Testis (tissue), 3 donors: ENCODE results near the gene CIB1. TPM values are rescaled to one million over a fixed set of nuclear protein-coding genes. Genes with fewer than 3 reads are reported as not detected.
A peak's percentile ranks its signal among the peaks of the same experiment; 100 is the strongest.

Experiments
- DNase-seq: peaks from one replicate; pipeline ENCODE4 v3.0.0-alpha.2; 2019
- H3K27ac ChIP-seq, 2 donors: fragments of 200-600 bp; sonication (generic); one replicate each; pipeline ENCODE4 v1.5.1; 2019
- H3K27me3 ChIP-seq: fragments of 200-600 bp; sonication (generic); one replicate; pipeline ENCODE4 v1.5.1; 2019
- H3K36me3 ChIP-seq: fragments of 200-600 bp; sonication (generic); one replicate; pipeline ENCODE4 v1.5.1; 2017; ENCODE audit warnings: low read depth; ENCODE audit errors: missing control alignments
- H3K4me1 ChIP-seq: fragments of 200-600 bp; sonication (generic); one replicate; pipeline ENCODE4 v1.5.1; 2019
- H3K4me3 ChIP-seq, 2 donors: fragments of 200-600 bp; sonication (generic); one replicate each; pipeline ENCODE4 v1.5.1; 2017 to 2019
- H3K9me3 ChIP-seq: fragments of 200-600 bp; sonication (generic); one replicate; pipeline ENCODE4 v1.5.1; 2017
- CTCF ChIP-seq, 3 experiments: fragments of 450-650 bp in 2 of 3; fragments of 200-600 bp in 1 of 3; sonication (generic) in 1 of 3; IDR thresholded peaks; one replicate each; pipeline ENCODE4 v1.5.1; 2016 to 2019; ENCODE audit warnings: antibody characterized with exemption in 3 of 3, mild to moderate bottlenecking in 2 of 3, moderate library complexity in 1 of 3
- POLR2A ChIP-seq: fragments of 450-650 bp; IDR thresholded peaks from one replicate; pipeline ENCODE4 v1.6.1; 2017; ENCODE audit warnings: antibody characterized with exemption, mild to moderate bottlenecking, moderate library complexity
- WGBS, 2 donors: methylation state at CpG; one replicate each; pipeline ENCODE4 v1.1.5; 2018; 5-methylcytosine and 5-hydroxymethylcytosine counted together
- intact Hi-C: fragments of 100-400 bp; cut with DNase I; formaldehyde crosslinking; loops from one replicate; pipeline ENCODE4 v1.15.1; 2023; ENCODE audit warnings: low total_unique reads
- polyA plus RNA-seq: library from polyadenylated mRNA; stranded (reverse); fragments of 350-450 nt; fragmentation: Illumina TruSeq; extraction: RNeasy Lipid Tissue Mini Kit (QIAGEN cat#74804); gene quantifications from one replicate; pipeline ENCODE4 v1.2.3, GENCODE V29; 2014; ENCODE audit warnings: low read depth, low replicate concordance; ENCODE audit not compliant: insufficient read depth
- total RNA-seq, 2 donors: library from RNA; depleted of rRNA; stranded (reverse); fragments of >200 nt; gene quantifications; one replicate each; pipeline ENCODE4 v1.2.3, GENCODE V29; 2016

Gene CIB1
- total and polyA plus RNA-seq, 3 donors from 2014 or later = 50.8 to 138 (median 78.0) TPM

GRCh38 chr15:90257776-90258175 lies 24.0 kb upstream of the CIB1 start:
- WGBS, 2 donors = 80% methylated on average over 7 of the region's 7 CpGs; no CpG with 5 or more reads in 1 of the 2 donors
- intact Hi-C loops = no loop called here
- Histone ChIP-seq H3K4me1 (no peaks in the 10 kb centered on the region), H3K9me3 (no peaks in the 10 kb centered on the region), H3K27me3 (no peaks in the 10 kb centered on the region), H3K27ac (no peak overlapping the region), H3K36me3 (no peaks in the 10 kb centered on the region), H3K4me3 (no peak overlapping the region)
- DNase-seq = no peak
- TF ChIP-seq CTCF (IDR thresholded peaks at IDR 0.05) = no peak
- TF ChIP-seq POLR2A = no peak

DNA sequence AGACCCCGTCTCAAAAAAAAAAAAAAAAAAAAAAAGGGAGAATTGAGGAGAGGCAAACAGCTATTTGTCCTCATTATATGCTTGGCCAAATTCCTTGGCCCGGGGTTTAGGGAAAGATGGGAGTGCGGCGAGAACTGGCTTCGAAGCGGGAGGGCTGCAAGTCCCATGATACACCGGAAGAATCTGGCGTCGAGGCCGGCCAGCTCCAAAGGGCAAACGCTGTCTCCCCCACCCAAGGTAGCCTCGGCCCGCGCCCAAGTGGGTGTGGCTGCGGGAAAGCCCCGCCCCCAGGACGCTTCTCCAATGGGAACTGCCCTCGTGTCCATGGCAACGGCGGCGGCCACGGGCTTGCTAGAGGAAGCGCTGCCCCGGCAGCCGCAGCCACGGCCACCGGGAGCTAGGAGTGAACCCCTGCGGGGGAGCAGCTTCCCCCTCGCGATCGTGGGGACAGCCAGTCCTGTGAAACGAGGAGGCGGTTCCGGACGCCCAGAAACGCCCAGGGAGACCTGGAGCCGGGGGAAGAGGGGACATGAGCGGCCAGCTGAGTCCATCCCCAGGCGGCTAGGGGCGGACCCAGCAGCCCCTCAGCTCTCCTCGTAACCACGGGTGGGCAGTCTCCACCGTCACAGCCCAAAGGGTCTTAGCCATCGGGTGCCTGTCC lies 15.6 kb upstream of the CIB1 start, which contains the start of gene TTLL13:
TTLL13 (plus strand) TSS at position 354 of the 661 bp plus-strand sequence. CDS start 1,075 bp downstream, outside the sequence.
- peak; percentile 98 for DNase-seq
- WGBS, 2 donors = 0 to 1% methylated on average over 14 to 44 of the region's 44 CpGs
- Histone ChIP-seq H3K9me3 (no peaks in the 10 kb centered on the region), H3K4me3 (peak within 1 kb of the TSS; percentile 57 to 58), H3K4me1 (peaks cover 5% of the 10 kb centered on the region), H3K27me3 (no peaks in the 10 kb centered on the region), H3K36me3 (no peaks in the 10 kb centered on the region), H3K27ac (peak within 1 kb of the TSS in 1 of 2 donors; percentile 64)
- TF ChIP-seq CTCF (IDR thresholded peaks at IDR 0.05) = no peak
- TF ChIP-seq POLR2A = no peak
- intact Hi-C loops = no loop called here

GRCh38 chr15:90248789-90249202 lies 15.1 kb upstream of the CIB1 start:
- H3K36me3 ChIP-seq = no peaks in the 10 kb centered on the region
- TF ChIP-seq CTCF (IDR thresholded peaks at IDR 0.05) (no peak), POLR2A (no peak)
- intact Hi-C loops = no loop called here
- peak overlapping the region; percentile 57 to 58 for H3K4me3 ChIP-seq
- no peaks in the 10 kb centered on the region for H3K27me3 ChIP-seq
- 49 to 55% methylated on average over 6 of the region's 6 CpGs for WGBS, 2 donors
- H3K4me1 ChIP-seq = peaks cover 5% of the 10 kb centered on the region
- peak overlapping the region in 1 of 2 donors; percentile 28 for H3K27ac ChIP-seq
- no peaks in the 10 kb centered on the region for H3K9me3 ChIP-seq
- no peak for DNase-seq

- H3K27me3 ChIP-seq = no peaks in the 10 kb centered on the region
- H3K4me3 ChIP-seq = no peak overlapping the region
- H3K36me3 ChIP-seq = no peaks in the 10 kb centered on the region
- 46 to 55% methylated on average over 10 of the region's 10 CpGs for WGBS, 2 donors
- no peak for DNase-seq
- intact Hi-C loops = no loop called here
- H3K9me3 ChIP-seq = no peaks in the 10 kb centered on the region
- no peaks in the 10 kb centered on the region for H3K4me1 ChIP-seq
- peak overlapping the region in 1 of 2 donors; percentile 15 for H3K27ac ChIP-seq
- no peak for TF ChIP-seq POLR2A
- no peak for TF ChIP-seq CTCF (IDR thresholded peaks at IDR 0.05)
These were observed 10.3 kb upstream of the CIB1 start for GRCh38 chr15:90243943-90244639.
